A549 (cell line): Measurements from ENCODE around the gene GATAD2A.

ENCODE experiments used
- CBX8 ChIP-seq: fragments of 200-600 bp; sonication (generic); IDR thresholded peaks from 2 replicates; pipeline ENCODE4 v1.6.1; 2016
- CHD2 ChIP-seq: fragments of 150-350 bp; IDR thresholded peaks from 2 replicates; pipeline ENCODE4 v1.6.1; 2014; ENCODE audit warnings: low read length; ENCODE audit not compliant: partially characterized antibody
- EP300 ChIP-seq, 2 experiments: fragments of >200 bp; sonication (Bioruptor Twin); formaldehyde crosslinking; IDR thresholded peaks; 2 replicates in 1 of 2; 3 replicates in 1 of 2; pipeline ENCODE4 v1.6.1; 2016 to 2017
- KDM5A ChIP-seq: fragments of 200-600 bp; sonication (generic); IDR thresholded peaks from 2 replicates; pipeline ENCODE4 v1.6.1; 2016; ENCODE audit warnings: antibody characterized with exemption, mild to moderate bottlenecking
- MYC ChIP-seq: IDR thresholded peaks from 2 replicates; pipeline ENCODE4 v1.6.1; 2012; ENCODE audit warnings: mild to moderate bottlenecking, inconsistent platforms, low read length, improper control_type of control experiment, borderline replicate concordance

- TF ChIP-seq KDM5A (no peak), CBX8 (no peak), EP300 (IDR thresholded peaks at IDR 0.05) (no peak), CHD2 (no peak), MYC (no peak)
Observed at GRCh38 chr19:19530889-19531288, 125.4 kb downstream of the GATAD2A start.
